Colonic mucosa (tissue), 4 donors: ENCODE measurements around the gene TEX13B. TPM values are rescaled to one million over a fixed set of nuclear protein-coding genes. Genes with fewer than 3 reads are reported as not detected.
"Not testable (repeated sequence)": the region's sequence is repeated elsewhere in the genome, so short reads cannot be mapped to it uniquely, and the experiment has no call there.

Experiments used
- DNase-seq: peaks from one replicate; pipeline ENCODE4 v3.0.0-alpha.2; 2020
- H3K27ac ChIP-seq: fragments of 200-600 bp; one replicate; pipeline ENCODE4 v1.8.0; 2021
- H3K27me3 ChIP-seq: fragments of 200-600 bp; one replicate; pipeline ENCODE4 v1.8.0; 2021
- H3K36me3 ChIP-seq: fragments of 200-600 bp; one replicate; pipeline ENCODE4 v1.8.0; 2021
- H3K4me1 ChIP-seq: fragments of 200-600 bp; one replicate; pipeline ENCODE4 v1.8.0; 2021; ENCODE audit warnings: mild to moderate bottlenecking
- H3K4me3 ChIP-seq: fragments of 200-600 bp; one replicate; pipeline ENCODE4 v1.8.0; 2021
- H3K9ac ChIP-seq, 2 donors: one replicate each; pipeline ENCODE4 v1.7.0; 2013; ENCODE audit warnings: control low read depth in 2 of 2, low read depth in 2 of 2, low read length in 2 of 2
- H3K9me3 ChIP-seq: fragments of 200-600 bp; one replicate; pipeline ENCODE4 v1.8.0; 2021
- intact Hi-C: fragments of 100-400 bp; cut with DNase I; formaldehyde crosslinking; loops from one replicate; pipeline ENCODE4 v1.14.1; 2022
- total RNA-seq, 2 donors: library from RNA; stranded (reverse); fragmentation: NEBNext Ultra II Directional in 1 of 2; extraction: Animal tissue kit (Norgen Biotek cat#: 25700) in 1 of 2; gene quantifications; one replicate each; pipeline ENCODE4 v1.2.1, GENCODE V29; 2021
- TF ChIP-seq, protein P1 (sequence below): fragments of 200-600 bp; IDR thresholded peaks from one replicate; pipeline ENCODE4 v1.8.0; 2022; ENCODE audit warnings: antibody characterized with exemption, mild to moderate bottlenecking
- donor health status: healthy.
- donor health status: DM: no; HTN: no; CAD: no.
- donor health status: DM: no; HTN: no; CAD: no.

TEX13B gene
- total RNA-seq, 2 donors from 2014 or later = not detected

DNA sequence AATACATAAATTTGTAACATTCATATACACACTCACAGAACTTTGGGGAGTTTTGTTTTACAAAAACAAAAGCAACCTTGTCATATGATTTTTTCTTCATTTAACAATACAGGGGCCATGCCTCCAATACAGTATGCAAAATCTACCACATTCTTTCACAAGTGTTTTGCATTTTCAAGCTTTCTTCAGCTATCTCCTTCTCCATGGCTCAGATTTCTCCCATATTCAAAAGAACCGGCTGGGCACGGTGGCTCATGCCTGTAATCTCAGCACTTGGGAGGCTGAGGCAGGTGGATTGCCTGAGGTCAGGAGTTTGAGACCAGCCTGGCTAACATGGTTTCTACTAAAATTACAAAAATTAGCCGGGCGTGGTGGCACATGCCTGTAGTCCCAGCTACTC, 4.1 kb downstream of the TEX13B start:
- Histone ChIP-seq H3K4me1 (no peaks in the 10 kb centered on the region), H3K36me3 (no peaks in the 10 kb centered on the region), H3K27me3 (no peaks in the 10 kb centered on the region), H3K9ac (no peak overlapping the region), H3K9me3 (no peaks in the 10 kb centered on the region), H3K27ac (no peak overlapping the region), H3K4me3 (no peak overlapping the region)
- DNase-seq = no peak
- TF ChIP-seq, protein P1, sequence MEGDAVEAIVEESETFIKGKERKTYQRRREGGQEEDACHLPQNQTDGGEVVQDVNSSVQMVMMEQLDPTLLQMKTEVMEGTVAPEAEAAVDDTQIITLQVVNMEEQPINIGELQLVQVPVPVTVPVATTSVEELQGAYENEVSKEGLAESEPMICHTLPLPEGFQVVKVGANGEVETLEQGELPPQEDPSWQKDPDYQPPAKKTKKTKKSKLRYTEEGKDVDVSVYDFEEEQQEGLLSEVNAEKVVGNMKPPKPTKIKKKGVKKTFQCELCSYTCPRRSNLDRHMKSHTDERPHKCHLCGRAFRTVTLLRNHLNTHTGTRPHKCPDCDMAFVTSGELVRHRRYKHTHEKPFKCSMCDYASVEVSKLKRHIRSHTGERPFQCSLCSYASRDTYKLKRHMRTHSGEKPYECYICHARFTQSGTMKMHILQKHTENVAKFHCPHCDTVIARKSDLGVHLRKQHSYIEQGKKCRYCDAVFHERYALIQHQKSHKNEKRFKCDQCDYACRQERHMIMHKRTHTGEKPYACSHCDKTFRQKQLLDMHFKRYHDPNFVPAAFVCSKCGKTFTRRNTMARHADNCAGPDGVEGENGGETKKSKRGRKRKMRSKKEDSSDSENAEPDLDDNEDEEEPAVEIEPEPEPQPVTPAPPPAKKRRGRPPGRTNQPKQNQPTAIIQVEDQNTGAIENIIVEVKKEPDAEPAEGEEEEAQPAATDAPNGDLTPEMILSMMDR = no peak
- intact Hi-C loops = no loop called here

DNA sequence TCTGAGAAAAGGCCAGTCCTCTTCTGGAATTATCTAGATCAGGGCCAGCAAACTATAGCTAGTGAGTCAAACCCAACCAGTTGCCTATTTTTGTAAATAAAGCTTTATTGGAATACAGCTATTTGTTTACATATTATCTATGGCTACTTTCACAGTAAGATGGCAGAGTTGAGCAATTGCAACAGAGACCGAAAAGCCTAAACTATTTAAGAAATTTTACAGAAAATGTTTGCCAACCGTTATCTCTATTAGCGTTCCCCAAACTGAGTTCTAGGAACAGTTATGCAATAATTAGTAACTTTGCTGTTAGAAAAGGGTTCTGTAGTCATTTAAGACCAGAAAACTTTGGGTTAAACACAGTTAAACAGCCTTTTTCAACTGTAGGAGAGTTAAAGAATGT, 10.5 kb downstream of the TEX13B start:
- no peaks in the 10 kb centered on the region for H3K27me3 ChIP-seq
- intact Hi-C loops = no loop called here
- H3K4me3 ChIP-seq = no peak overlapping the region
- TF ChIP-seq, protein P1 = no peak
- H3K9ac ChIP-seq = no peak overlapping the region
- no peaks in the 10 kb centered on the region for H3K36me3 ChIP-seq
- DNase-seq = no peak
- H3K4me1 ChIP-seq = no peaks in the 10 kb centered on the region
- no peak overlapping the region for H3K27ac ChIP-seq
- H3K9me3 ChIP-seq = no peaks in the 10 kb centered on the region

DNA sequence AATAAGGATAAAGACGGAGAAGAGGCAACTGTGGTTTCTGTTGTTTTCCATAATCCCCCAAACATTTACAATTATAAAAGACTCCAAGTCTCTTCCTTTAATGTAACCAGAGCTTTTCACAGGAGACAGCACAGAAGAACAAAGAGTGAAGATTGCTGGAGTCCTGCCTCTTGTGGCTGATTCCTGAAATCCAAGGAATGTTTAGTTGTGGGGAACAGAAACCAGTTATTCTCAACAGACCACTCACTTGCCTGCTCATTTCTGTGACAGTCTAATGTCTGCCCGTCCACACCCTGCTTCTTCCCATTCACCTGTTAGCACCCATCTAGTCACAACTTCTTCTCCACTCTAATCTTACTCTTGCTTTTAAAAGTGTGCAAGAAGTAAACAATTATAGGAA, 12.1 kb downstream of the TEX13B start:
- H3K9ac ChIP-seq = no peak overlapping the region
- no peaks in the 10 kb centered on the region for H3K4me1 ChIP-seq
- intact Hi-C loops = no loop called here
- no peak overlapping the region for H3K4me3 ChIP-seq
- H3K27ac ChIP-seq = no peak overlapping the region
- no peaks in the 10 kb centered on the region for H3K9me3 ChIP-seq
- no peaks in the 10 kb centered on the region for H3K36me3 ChIP-seq
- H3K27me3 ChIP-seq = no peaks in the 10 kb centered on the region
- DNase-seq = no peak
- TF ChIP-seq, protein P1 = no peak

DNA sequence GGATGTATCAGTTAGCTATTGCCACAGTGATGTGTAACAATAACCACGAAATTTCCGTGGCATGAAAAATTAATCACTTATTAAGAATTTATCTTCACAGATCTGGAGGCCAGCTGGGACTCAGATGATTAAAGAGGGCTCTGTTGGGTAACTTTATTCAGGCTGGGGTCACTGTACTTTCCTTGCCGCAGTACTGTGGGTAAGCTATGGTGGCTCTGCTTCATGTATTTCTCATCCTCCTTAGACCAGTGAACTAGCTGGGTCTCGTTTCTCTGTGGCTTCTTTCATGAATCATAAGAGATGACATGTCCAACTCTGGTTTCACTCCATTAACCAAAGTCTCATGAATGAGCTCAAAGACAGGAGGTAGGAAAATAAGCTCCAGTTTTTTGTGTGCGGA, 13.5 kb downstream of the TEX13B start:
- Histone ChIP-seq H3K36me3 (no peaks in the 10 kb centered on the region), H3K4me1 (no peaks in the 10 kb centered on the region), H3K9me3 (no peaks in the 10 kb centered on the region), H3K9ac (no peak overlapping the region), H3K27ac (no peak overlapping the region), H3K27me3 (no peaks in the 10 kb centered on the region), H3K4me3 (no peak overlapping the region)
- TF ChIP-seq, protein P1 = no peak
- no peak for DNase-seq
- intact Hi-C loops = no loop called here

DNA sequence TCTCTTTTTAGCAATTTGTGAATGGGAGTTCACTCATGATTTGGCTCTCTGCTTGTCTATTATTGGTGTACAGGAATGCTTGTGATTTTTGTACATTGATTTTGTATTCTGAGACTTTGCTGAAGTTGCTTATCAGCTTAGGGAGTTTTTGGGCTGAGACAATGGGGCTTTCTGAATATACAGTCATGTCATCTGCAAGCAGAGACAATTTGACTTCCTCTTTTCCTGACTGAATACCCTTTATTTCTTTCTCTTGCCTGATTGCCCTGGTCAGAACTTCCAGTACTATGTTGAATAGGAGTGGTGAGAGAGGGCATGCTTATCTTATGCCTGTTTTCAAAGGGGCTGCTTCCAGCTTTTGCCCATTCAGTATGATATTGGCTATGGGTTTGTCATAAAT, 26.8 kb downstream of the TEX13B start:
- H3K9me3 ChIP-seq, DNase-seq, H3K4me1 ChIP-seq, intact Hi-C loops, H3K27me3 ChIP-seq, H3K4me3 ChIP-seq, H3K27ac ChIP-seq, H3K36me3 ChIP-seq, H3K9ac ChIP-seq: not testable (repeated sequence)

DNA sequence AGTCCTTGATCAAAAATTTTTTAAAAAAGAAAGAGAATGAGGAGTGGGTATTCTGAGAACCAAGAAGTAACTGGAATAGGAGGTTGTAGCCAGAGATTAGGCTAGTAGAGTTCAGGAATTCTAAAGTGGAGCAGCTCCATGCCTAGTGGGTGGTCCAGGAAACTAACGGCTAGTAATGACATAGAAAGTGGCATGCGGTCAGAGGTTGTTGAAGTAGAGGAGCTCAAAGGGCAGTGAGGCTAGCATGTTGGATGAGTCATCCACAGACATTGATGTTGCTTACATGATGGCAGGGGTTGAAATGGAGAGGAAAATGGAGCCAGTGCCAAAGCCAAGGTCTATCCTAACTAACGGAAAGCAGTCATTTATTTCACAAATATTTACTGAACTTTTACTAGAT, 42.1 kb downstream of the TEX13B start:
- Histone ChIP-seq H3K4me3 (no peak overlapping the region), H3K27me3 (no peaks in the 10 kb centered on the region), H3K4me1 (no peaks in the 10 kb centered on the region), H3K36me3 (no peaks in the 10 kb centered on the region), H3K27ac (no peak overlapping the region), H3K9ac (no peak overlapping the region), H3K9me3 (no peaks in the 10 kb centered on the region)
- TF ChIP-seq, protein P1 = no peak
- intact Hi-C loops = no loop called here
- DNase-seq = no peak
